AG04449 (cell line): ENCODE results near the gene AIG1.
"Not testable (repeated sequence)": the region's sequence is repeated elsewhere in the genome, so short reads cannot be mapped to it uniquely, and the experiment has no call there.

Source experiments
- CTCF ChIA-PET: fragments of 350-600 bp; formaldehyde crosslinking; extraction: SDS; loops from one replicate; lab custom pipeline; 2021; ENCODE audit warnings: antibody characterized with exemption; lab: Yijun Ruan, JAX
- POLR2A ChIA-PET: fragments of 400-600, 350-600 bp; formaldehyde crosslinking; extraction: SDS; loops from one replicate; lab custom pipeline; 2020; ENCODE audit warnings: antibody characterized with exemption, inconsistent platforms; lab: Yijun Ruan, JAX
- DNase-seq: peaks from one replicate; pipeline ENCODE4 v3.0.0-alpha.2; 2010; ENCODE audit warnings: low read depth, low spot score
- H3K4me3 ChIP-seq: 2 replicates; pipeline ENCODE4 v1.5.1; 2011; ENCODE audit warnings: low read depth, mild to moderate bottlenecking, control low read depth, low read length
- TF ChIP-seq, protein P1 (sequence below): IDR thresholded peaks from one replicate; pipeline ENCODE4 v1.5.1; 2011; ENCODE audit warnings: mild to moderate bottlenecking, moderate library complexity, low read length, control low read depth, inconsistent platforms; ENCODE audit not compliant: insufficient read depth; ENCODE audit errors: missing control alignments

The AIG1 gene

DNA sequence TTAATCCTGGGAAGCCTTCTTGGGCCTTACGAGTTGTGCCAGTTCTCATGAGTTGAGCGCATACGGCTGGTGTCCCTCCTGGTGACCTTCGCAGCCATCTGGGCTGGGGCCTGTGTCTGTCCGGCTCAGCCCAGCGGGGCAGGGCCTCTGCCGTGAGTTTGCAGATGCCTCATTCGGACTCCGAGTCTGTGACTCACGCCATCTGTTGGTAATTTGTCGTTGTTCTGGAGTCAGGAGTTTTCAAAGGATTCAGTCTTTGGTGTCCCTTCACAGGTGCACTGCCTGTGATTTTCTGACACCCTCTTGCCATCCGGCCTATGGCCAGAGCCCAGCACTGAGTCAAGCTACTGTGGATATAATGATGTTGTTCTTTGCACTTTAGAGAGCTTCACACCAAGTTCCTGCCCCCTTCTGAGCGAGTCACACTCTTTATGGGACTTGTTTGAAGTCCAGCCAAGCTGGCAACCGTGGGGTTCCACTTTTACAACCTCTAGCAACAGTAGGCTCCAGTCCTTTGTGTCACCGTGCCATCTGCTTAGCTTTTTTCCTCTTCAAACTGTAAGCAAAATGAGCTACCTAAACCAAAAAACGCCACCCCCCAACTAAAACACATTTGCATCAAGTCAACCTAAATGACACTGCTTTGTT, 175.6 kb downstream of the AIG1 start:
- no peak for DNase-seq
- ChIA-PET CTCF (interaction anchor here (0.8 to 1.4 kb wide), 4 partner anchors 9 to 762 kb away, joined by 3 to 4 read pairs (median 4); no protein-coding TSS in a partner anchor), POLR2A (no interaction called here)
- TF ChIP-seq, protein P1, sequence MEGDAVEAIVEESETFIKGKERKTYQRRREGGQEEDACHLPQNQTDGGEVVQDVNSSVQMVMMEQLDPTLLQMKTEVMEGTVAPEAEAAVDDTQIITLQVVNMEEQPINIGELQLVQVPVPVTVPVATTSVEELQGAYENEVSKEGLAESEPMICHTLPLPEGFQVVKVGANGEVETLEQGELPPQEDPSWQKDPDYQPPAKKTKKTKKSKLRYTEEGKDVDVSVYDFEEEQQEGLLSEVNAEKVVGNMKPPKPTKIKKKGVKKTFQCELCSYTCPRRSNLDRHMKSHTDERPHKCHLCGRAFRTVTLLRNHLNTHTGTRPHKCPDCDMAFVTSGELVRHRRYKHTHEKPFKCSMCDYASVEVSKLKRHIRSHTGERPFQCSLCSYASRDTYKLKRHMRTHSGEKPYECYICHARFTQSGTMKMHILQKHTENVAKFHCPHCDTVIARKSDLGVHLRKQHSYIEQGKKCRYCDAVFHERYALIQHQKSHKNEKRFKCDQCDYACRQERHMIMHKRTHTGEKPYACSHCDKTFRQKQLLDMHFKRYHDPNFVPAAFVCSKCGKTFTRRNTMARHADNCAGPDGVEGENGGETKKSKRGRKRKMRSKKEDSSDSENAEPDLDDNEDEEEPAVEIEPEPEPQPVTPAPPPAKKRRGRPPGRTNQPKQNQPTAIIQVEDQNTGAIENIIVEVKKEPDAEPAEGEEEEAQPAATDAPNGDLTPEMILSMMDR: peak; percentile 18
- H3K4me3 ChIP-seq: no peak overlapping the region

DNA sequence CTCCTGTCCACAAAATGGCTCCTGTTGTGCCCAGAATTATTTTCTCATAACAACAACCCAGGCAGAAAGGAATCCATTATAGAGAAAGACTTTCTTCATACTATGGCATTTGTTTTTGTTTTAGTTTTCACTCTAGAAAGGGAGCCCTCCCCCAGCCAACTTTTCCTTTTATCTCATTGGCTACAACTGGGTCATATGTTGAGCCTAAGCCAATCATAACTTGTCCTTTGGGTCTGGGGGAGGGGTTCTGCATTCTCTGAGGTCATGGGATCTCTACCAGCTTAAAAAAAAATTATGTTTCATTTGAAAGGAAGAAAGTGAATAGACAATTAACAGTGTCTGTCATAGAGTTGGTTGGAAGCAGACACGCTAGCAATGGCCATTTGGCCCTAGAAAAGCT, 177.6 kb downstream of the AIG1 start:
- ChIA-PET CTCF (interaction anchor here (1.5 kb wide), 1 partner anchor 11 kb away, joined by 3 read pairs; no protein-coding TSS in a partner anchor), POLR2A (no interaction called here)
- no peak overlapping the region for H3K4me3 ChIP-seq
- TF ChIP-seq, protein P1: no peak
- DNase-seq: no peak

DNA sequence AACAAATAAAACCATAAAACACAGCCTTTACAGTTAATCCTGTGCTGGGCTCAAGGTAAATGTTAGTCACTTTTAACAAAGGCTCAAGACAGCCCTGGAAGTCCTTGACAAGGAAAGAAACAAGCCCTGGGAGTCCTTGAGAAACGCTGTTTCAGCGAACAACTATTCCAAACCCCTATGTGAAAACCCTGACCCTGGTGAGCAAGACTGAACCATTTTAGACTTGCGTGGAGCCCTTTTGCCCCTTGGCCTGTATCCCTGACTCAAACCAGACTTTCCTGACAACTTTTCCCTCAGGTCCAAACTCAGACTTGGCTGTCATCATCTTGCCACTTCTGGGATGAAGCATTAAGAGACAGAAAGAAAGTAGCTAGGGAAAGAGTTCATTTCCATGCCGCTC, 180.4 kb downstream of the AIG1 start:
- CTCF ChIA-PET: no interaction called here

DNA sequence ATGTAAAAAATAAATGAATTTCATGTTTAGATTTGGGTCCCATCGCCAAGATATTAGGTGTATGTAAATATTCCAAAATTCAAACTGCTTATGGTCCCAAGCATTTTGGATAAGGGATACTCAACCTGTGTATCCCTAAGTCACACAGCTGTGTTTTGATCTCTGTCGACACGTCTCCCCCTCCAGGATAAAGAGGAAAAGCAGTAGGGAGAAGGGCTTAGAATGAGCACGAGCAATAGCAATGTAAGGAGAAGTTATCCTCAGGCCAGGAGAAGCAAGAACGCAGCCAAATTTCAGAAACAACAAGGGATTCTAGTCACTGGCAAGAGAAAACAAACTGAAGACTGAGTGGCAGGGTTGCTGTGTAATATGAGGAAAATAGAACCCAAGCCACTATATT, 181.2 kb downstream of the AIG1 start:
- H3K4me3 ChIP-seq: no peak overlapping the region
- CTCF ChIA-PET: interaction anchor here (0.8 kb wide), 1 partner anchor 19 kb away, joined by 3 read pairs; no protein-coding TSS in a partner anchor
- TF ChIP-seq, protein P1: no peak
- POLR2A ChIA-PET: no interaction called here
- DNase-seq: no peak

More for the DNA sequence above, 180.4 kb downstream of the AIG1 start:
- DNase-seq: no peak
- H3K4me3 ChIP-seq: no peak overlapping the region
- TF ChIP-seq, protein P1: no peak
- POLR2A ChIA-PET: no interaction called here

DNA sequence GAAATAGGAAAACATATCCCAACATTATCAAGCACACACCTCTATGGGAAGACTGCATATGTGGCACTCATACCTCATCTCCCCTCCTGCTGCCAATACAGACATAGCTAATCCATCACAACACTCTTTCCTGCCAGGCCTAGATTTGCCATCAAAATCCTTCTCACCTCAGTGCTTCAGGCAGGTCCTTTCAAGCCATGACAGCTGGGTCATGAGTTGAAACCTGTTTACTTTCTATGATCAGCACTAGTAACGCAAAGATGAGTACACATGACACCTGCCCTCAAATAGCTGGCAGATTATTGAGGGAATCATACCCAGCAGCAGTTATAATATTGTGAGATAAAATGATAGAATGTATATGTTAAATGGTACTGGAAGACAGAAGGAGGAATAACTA, 183.1 kb downstream of the AIG1 start:
- CTCF ChIA-PET: no interaction called here
- POLR2A ChIA-PET: no interaction called here
- no peak for DNase-seq
- TF ChIP-seq, protein P1: no peak
- H3K4me3 ChIP-seq: no peak overlapping the region

DNA sequence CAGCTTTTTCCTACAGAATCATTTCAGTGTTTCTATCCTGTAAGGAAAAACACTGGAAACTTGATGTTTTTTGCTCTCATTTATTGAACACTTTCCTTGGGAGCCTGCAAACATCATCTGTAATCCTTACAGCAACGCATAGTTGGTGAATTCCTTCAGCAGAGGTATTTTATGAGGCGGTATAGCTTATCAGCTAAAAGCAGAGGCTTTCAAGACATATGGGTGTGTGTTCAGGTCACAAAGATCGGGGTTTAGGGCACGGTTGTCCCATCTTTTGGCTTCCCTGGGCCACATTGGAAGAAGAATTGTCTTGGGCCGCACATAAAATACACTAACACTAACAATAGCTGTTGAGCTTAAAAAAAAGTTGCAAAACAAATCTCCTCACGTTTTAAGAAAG, 185.0 kb downstream of the AIG1 start:
- DNase-seq: no peak
- H3K4me3 ChIP-seq: no peak overlapping the region
- TF ChIP-seq, protein P1: no peak
- CTCF ChIA-PET: interaction anchor here (1.1 to 1.7 kb wide), 2 partner anchors 9 to 16 kb away, joined by 3 to 5 read pairs; no protein-coding TSS in a partner anchor
- POLR2A ChIA-PET: no interaction called here

DNA sequence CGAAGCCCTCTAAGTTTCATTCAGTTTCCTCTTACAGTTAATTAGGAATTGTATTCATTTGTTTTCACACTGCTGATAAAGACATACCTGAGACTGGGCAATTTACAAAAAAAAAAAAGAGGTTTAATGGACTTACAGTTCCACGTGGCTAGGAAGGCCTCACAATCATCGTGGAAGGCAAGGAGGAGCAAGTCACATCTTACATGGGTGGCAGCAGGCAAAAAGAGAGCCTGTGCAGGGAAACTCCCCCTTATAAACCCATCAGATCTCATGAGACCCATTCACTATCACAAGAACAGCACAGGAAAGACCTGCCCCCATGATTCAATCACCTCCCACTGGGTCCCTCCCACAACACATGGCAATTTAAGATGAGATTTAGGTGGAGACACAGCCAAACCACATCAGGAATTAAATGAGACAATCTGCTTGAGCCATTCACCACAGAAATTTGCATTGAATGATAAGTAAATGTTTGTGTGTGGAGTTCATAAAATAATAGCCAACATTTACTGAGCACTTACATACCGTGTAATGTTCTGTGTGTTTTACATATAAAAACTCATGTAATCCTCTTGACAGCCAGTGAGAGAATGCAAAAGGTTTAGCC, 185.6 kb downstream of the AIG1 start:
- CTCF ChIA-PET: interaction anchor here (1.1 to 1.7 kb wide), 2 partner anchors 10 to 17 kb away, joined by 3 to 5 read pairs; no protein-coding TSS in a partner anchor
- DNase-seq, POLR2A ChIA-PET, H3K4me3 ChIP-seq: not testable (repeated sequence)
